ENCODE results near the gene ABCC1. TPM values are rescaled to one million over a fixed set of nuclear protein-coding genes. Genes with fewer than 3 reads are reported as not detected.

Gene ABCC1
- total and polyA plus RNA-seq, 2 of the 4 experiments (the other 2 are of a cell fraction): 39.4 to 66.0 TPM

- ChIA-PET CTCF (no interaction called here), POLR2A (ENCODE audit: unreplicated experiment) (no interaction called here)
- ATAC-seq (ENCODE audit: low read depth) (no peak; the same call in 1 of the 2 replicates), DNase-seq (no peak)
- no peak for TF ChIP-seq MAZ (IDR thresholded peaks at IDR 0.05; ENCODE audit: borderline replicate concordance, low read depth, low read length)
- TF ChIP-seq SMC3 (IDR thresholded peaks at IDR 0.05; ENCODE audit: low read depth, low read length): no peak
- TF ChIP-seq CHD1 (IDR thresholded peaks at IDR 0.05; ENCODE audit: low read depth, low read length): no peak
- TF ChIP-seq BHLHE40 (IDR thresholded peaks at IDR 0.05; ENCODE audit: low read depth, low read length): no peak
- no peak for TF ChIP-seq USF2 (IDR thresholded peaks at IDR 0.05; ENCODE audit: low read depth, low read length)
- TF ChIP-seq RCOR1 (IDR thresholded peaks at IDR 0.05; ENCODE audit: insufficient replicate concordance, low read length): no peak
- no peak for TF ChIP-seq FOS (IDR thresholded peaks at IDR 0.05; ENCODE audit: low read depth, low read length)
- no peak for TF ChIP-seq POLR2A (IDR thresholded peaks at IDR 0.05; ENCODE audit: low read depth, low read length)
- Histone ChIP-seq H2BK120ac (ENCODE audit: low read depth, low read length) (peak overlapping the region; percentile 94), H3K23ac (ENCODE audit: low read depth, low read length) (peak overlapping the region; percentile 94), H2AFZ (replicated peaks; ENCODE audit: low read length, poor library complexity) (no peak overlapping the region), H4K20me1 (ENCODE audit: insufficient read depth, low read length) (peaks cover 11% of the 10 kb centered on the region; the same call in 1 of the 2 replicates), H2AK5ac (ENCODE audit: low read depth, low read length) (peak overlapping the region; percentile 87), H3K9me3 (ENCODE audit: control insufficient read depth, insufficient read depth, low read length) (no peaks in the 10 kb centered on the region), H3K9me1 (ENCODE audit: insufficient read depth, low read length) (peaks cover 60% of the 10 kb centered on the region), H2AK9ac (replicated peaks; ENCODE audit: low read depth, low read length, poor library complexity) (peak overlapping the region; percentile 59), H3K4ac (ENCODE audit: low read depth, low read length) (peak overlapping the region; percentile 95), H4K8ac (ENCODE audit: low read depth in 2 of 2, low read length in 2 of 2) (peak overlapping the region; percentile 81 to 91), H3K36me3 (ENCODE audit: control insufficient read depth, insufficient read depth, low read length) (peaks cover 54% of the 10 kb centered on the region), H3K18ac (ENCODE audit: low read depth, low read length) (peak overlapping the region; percentile 62), H3K4me3 (ENCODE audit: insufficient read depth, low read depth, low read length) (no peak overlapping the region), H3K4me2 (ENCODE audit: low read depth, low read length) (no peak overlapping the region), H3K14ac (replicated peaks; ENCODE audit: low read depth, low read length) (peak overlapping the region; percentile 89), H4K91ac (ENCODE audit: insufficient read depth, low read depth, low read length) (peak overlapping the region; percentile 94), H2BK5ac (ENCODE audit: low read depth, low read length, poor library complexity, severe bottlenecking) (peak overlapping the region; percentile 83), H3K79me1 (ENCODE audit: low read depth in 1 of 2, low read length in 2 of 2) (peaks cover 50 to 94% of the 10 kb centered on the region in 2 experiments), H2BK20ac (ENCODE audit: low read depth, low read length) (peak overlapping the region; percentile 94), H3K56ac (ENCODE audit: extremely low read depth, insufficient read depth, low read length) (peak overlapping the region; percentile 85), H4K5ac (ENCODE audit: low read depth, low read length) (peak overlapping the region; percentile 80), H2BK15ac (ENCODE audit: low read depth, low read length) (peak overlapping the region; percentile 86; the same call in 2 of the 3 replicates), H3K27ac (ENCODE audit: insufficient read depth, low read length) (peak overlapping the region; percentile 81), H3K4me1 (ENCODE audit: control insufficient read depth, insufficient read depth, low read length) (peaks cover 47% of the 10 kb centered on the region), H3K27me3 (ENCODE audit: control insufficient read depth, insufficient read depth, low read length) (no peaks in the 10 kb centered on the region), H3K9ac (ENCODE audit: low read depth, low read length) (peak overlapping the region; percentile 31)
- in situ Hi-C loops (cut with MboI; ENCODE audit: low sequenced_read_pairs): loop anchor here (25.0 kb wide), 1 partner anchor 134 kb away; the partner anchor contains the start of gene CEP20
- no CpG with 5 or more reads among the region's 9 CpGs for WGBS, 2 experiments (ENCODE audit: extremely low coverage in 2 of 2, insufficient read length in 1 of 2)
- no TSS peak for BruUV-seq (replicated peaks)
- intact Hi-C loops (cut with micrococcal nuclease): no loop called here
- dilution Hi-C loops (cut with HindIII; ENCODE audit: low sequenced_read_pairs, unreplicated experiment): no loop called here
These were observed 72.2 kb downstream of the ABCC1 start for GRCh38 chr16:16021646-16021987.

Data from IMR-90 (cell line).